ENCODE data around the gene PRMT7.

DNA sequence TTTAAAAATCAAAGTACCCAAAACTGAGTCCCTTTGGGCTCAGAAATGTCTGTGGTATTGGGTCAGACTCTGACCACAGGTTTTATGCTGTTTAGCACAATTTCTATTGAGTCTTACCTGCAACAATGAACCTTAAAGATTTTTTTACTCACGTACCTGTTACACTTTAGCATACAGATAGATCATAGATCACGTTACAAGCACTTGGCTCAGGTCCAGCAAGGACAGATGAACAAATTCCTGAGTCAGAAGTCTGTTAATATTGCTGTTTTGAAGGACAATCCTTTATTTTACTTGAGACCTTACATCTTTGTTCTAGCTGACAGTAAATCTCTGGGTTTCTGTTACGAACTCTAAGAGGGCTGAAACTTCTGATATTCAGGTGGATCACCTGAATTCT lies 12.9 kb upstream of the PRMT7 start:
- TF ChIP-seq, protein P1, sequence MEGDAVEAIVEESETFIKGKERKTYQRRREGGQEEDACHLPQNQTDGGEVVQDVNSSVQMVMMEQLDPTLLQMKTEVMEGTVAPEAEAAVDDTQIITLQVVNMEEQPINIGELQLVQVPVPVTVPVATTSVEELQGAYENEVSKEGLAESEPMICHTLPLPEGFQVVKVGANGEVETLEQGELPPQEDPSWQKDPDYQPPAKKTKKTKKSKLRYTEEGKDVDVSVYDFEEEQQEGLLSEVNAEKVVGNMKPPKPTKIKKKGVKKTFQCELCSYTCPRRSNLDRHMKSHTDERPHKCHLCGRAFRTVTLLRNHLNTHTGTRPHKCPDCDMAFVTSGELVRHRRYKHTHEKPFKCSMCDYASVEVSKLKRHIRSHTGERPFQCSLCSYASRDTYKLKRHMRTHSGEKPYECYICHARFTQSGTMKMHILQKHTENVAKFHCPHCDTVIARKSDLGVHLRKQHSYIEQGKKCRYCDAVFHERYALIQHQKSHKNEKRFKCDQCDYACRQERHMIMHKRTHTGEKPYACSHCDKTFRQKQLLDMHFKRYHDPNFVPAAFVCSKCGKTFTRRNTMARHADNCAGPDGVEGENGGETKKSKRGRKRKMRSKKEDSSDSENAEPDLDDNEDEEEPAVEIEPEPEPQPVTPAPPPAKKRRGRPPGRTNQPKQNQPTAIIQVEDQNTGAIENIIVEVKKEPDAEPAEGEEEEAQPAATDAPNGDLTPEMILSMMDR (IDR thresholded peaks at IDR 0.05) = no peak
- no peak for TF ChIP-seq POLR2A (IDR thresholded peaks at IDR 0.05)

All from ovary (tissue), 3 donors.